Epithelial cell of esophagus (primary cell): ENCODE measurements around the gene PCCA.
A peak's percentile ranks its signal among the peaks of the same experiment; 100 is the strongest.

Experiments
- DNase-seq: peaks from one replicate; pipeline ENCODE4 v3.0.0; 2010; ENCODE audit warnings: low read depth
- H3K4me3 ChIP-seq: 2 replicates; pipeline ENCODE4 v1.5.1; 2011; ENCODE audit warnings: mild to moderate bottlenecking, low read length, control low read depth
- CTCF ChIP-seq: IDR thresholded peaks from 2 replicates; pipeline ENCODE4 v1.5.1; 2011; ENCODE audit warnings: low read depth, mild to moderate bottlenecking, low read length, control low read depth, inconsistent platforms; ENCODE audit not compliant: insufficient read depth; ENCODE audit errors: missing control alignments

PCCA gene

GRCh38 chr13:100428986-100429385, 340.1 kb downstream of the PCCA start:
- no peak for DNase-seq

GRCh38 chr13:100432611-100433010, 343.7 kb downstream of the PCCA start:
- TF ChIP-seq CTCF, result no peak
- H3K4me3 ChIP-seq, result no peak overlapping the region
- DNase-seq, result no peak

More at GRCh38 chr13:100428986-100429385, 340.1 kb downstream of the PCCA start:
- no peak for TF ChIP-seq CTCF
- H3K4me3 ChIP-seq, result no peak overlapping the region

DNA sequence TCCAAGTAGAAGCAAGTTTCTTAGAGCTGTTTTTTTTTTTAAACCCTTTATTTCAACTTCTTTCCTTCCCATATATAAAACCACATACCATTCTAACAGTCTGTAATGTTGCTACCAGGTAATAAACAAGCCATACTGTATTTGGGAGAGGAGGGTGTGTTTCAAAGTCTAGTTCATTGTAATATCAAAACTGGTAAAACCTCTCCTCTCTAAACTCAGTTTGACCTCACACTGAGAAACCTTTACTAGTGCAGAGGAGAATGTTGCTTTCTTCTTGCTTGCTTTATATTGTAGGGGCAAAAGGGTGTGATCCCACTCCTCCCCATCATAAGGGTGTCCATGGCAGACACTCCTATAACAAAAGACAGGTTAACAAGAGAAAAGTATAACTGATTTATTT, 344.6 kb downstream of the PCCA start:
- peak; percentile 19 for DNase-seq
- H3K4me3 ChIP-seq, result no peak overlapping the region
- no peak for TF ChIP-seq CTCF

GRCh38 chr13:100434010-100434763, 345.3 kb downstream of the PCCA start:
- peak; percentile 37 for DNase-seq
- H3K4me3 ChIP-seq, result no peak overlapping the region
- no peak for TF ChIP-seq CTCF

- no peak overlapping the region for H3K4me3 ChIP-seq
- no peak for DNase-seq
- TF ChIP-seq CTCF, result no peak
Measured at GRCh38 chr13:100436099-100436498, 347.2 kb downstream of the PCCA start.

DNA sequence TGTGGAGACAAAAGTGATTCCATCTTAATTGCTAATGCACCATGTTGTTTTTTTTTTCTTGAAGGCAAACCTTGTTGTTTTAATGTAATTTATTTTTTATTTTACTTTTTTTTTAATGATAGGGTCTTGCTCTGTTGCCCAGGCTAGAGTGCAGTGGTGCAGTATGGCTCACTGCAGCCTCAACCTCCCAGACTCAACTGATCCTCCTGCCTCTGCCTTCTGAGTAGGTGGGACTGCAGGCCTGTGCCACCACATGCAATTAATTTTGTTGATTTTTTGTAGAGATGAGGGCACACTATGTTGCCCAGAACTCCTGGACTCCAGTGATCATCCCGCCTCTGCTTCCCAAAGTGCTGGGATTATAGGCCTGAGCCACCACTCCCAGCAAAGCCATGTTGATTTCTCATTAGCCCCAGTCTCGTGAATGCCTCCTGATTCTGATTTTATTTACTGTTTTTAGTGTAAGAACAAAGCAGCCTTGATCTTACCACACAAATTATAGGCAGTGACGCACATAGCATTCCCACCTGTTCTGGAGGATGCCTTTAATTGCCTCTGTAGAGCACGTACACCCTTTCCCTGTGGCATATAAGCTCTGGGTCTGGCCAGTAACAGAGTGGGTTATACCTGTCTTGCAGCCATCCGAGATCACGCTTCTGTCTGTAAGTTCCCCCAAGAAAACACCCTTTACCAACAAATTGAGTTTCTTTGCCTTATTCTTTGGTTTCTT, 349.3 kb downstream of the PCCA start:
- no peak for DNase-seq
- TF ChIP-seq CTCF, result no peak
- no peak overlapping the region for H3K4me3 ChIP-seq
